ENCODE results near the gene KRT3. TPM values are rescaled to one million over a fixed set of nuclear protein-coding genes. Genes with fewer than 3 reads are reported as not detected.

The KRT3 gene
- total and polyA plus RNA-seq, 10 of the 15 experiments (the other 5 are each of a cell fraction or from before 2014, with no cell fraction given), result not detected

DNA sequence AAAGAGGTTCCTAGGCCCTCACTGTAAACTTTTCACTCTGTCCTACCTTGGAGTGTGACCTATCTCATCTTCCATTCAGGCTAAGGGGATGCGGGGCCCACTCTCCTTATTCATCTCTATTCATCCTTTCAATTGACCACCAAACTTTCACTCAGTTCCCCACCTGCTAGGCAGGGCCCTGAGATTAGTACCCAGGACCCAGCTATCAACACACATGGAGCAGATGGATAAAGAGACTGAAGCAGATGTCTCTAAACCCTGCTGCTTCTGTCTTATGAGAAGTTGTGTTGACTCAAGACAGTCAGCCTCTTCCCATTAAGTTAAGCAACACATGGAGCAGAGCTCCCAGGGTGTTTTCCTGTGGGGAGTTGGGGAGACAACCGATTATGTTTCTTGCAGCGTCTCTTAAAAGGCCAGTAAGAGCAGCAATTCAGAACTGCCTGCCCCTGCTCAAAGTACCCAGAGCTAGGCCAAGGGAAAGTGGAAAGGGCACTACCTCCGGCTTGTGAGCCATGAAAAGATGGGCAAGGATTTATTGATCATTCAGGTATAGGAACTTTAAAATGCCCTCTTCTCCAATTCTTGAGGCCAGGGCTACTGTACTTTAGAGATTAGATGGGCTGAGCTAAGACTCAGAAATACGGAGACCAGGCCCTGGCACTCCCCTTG, 29.4 kb downstream of the KRT3 start:
- TF ChIP-seq EGR1 (IDR thresholded peaks at IDR 0.05; ENCODE audit: borderline replicate concordance in 1 of 2, low read depth in 2 of 2, low read length in 2 of 2), result no peak
- TF ChIP-seq YY1 (IDR thresholded peaks at IDR 0.05; ENCODE audit: low read depth, low read length), result no peak
- TF ChIP-seq BCL11A (IDR thresholded peaks at IDR 0.05; ENCODE audit: low read depth, low read length), result no peak
- TF ChIP-seq, protein P1, sequence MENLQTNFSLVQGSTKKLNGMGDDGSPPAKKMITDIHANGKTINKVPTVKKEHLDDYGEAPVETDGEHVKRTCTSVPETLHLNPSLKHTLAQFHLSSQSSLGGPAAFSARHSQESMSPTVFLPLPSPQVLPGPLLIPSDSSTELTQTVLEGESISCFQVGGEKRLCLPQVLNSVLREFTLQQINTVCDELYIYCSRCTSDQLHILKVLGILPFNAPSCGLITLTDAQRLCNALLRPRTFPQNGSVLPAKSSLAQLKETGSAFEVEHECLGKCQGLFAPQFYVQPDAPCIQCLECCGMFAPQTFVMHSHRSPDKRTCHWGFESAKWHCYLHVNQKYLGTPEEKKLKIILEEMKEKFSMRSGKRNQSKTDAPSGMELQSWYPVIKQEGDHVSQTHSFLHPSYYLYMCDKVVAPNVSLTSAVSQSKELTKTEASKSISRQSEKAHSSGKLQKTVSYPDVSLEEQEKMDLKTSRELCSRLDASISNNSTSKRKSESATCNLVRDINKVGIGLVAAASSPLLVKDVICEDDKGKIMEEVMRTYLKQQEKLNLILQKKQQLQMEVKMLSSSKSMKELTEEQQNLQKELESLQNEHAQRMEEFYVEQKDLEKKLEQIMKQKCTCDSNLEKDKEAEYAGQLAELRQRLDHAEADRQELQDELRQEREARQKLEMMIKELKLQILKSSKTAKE (IDR thresholded peaks at IDR 0.05; ENCODE audit: low read depth, poor library complexity, severe bottlenecking), result no peak
- no peak for TF ChIP-seq MTA3 (IDR thresholded peaks at IDR 0.05; ENCODE audit: borderline replicate concordance, low read length)
- no peak for TF ChIP-seq RAD51 (IDR thresholded peaks at IDR 0.05)
- TF ChIP-seq MEF2B (IDR thresholded peaks at IDR 0.05; ENCODE audit: partially characterized antibody, poor library complexity, severe bottlenecking), result no peak
- TF ChIP-seq PAX8 (IDR thresholded peaks at IDR 0.05), result no peak
- no peak for TF ChIP-seq ZBED1 (IDR thresholded peaks at IDR 0.05; ENCODE audit: borderline replicate concordance)
- no peak for TF ChIP-seq HDGF (IDR thresholded peaks at IDR 0.05)
- no peak for TF ChIP-seq CBX3 (IDR thresholded peaks at IDR 0.05; ENCODE audit: borderline replicate concordance, low read depth)
- TF ChIP-seq RELA (IDR thresholded peaks at IDR 0.05; ENCODE audit: borderline replicate concordance, partially characterized antibody), result no peak
- TF ChIP-seq GABPA (IDR thresholded peaks at IDR 0.05; ENCODE audit: low read depth), result no peak
- TF ChIP-seq MXI1 (IDR thresholded peaks at IDR 0.05; ENCODE audit: low read depth, low read length), result no peak
- TF ChIP-seq YBX1 (IDR thresholded peaks at IDR 0.05), result no peak
- TF ChIP-seq, protein P2, sequence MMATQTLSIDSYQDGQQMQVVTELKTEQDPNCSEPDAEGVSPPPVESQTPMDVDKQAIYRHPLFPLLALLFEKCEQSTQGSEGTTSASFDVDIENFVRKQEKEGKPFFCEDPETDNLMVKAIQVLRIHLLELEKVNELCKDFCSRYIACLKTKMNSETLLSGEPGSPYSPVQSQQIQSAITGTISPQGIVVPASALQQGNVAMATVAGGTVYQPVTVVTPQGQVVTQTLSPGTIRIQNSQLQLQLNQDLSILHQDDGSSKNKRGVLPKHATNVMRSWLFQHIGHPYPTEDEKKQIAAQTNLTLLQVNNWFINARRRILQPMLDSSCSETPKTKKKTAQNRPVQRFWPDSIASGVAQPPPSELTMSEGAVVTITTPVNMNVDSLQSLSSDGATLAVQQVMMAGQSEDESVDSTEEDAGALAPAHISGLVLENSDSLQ (IDR thresholded peaks at IDR 0.05), result no peak
- TF ChIP-seq, protein P3, sequence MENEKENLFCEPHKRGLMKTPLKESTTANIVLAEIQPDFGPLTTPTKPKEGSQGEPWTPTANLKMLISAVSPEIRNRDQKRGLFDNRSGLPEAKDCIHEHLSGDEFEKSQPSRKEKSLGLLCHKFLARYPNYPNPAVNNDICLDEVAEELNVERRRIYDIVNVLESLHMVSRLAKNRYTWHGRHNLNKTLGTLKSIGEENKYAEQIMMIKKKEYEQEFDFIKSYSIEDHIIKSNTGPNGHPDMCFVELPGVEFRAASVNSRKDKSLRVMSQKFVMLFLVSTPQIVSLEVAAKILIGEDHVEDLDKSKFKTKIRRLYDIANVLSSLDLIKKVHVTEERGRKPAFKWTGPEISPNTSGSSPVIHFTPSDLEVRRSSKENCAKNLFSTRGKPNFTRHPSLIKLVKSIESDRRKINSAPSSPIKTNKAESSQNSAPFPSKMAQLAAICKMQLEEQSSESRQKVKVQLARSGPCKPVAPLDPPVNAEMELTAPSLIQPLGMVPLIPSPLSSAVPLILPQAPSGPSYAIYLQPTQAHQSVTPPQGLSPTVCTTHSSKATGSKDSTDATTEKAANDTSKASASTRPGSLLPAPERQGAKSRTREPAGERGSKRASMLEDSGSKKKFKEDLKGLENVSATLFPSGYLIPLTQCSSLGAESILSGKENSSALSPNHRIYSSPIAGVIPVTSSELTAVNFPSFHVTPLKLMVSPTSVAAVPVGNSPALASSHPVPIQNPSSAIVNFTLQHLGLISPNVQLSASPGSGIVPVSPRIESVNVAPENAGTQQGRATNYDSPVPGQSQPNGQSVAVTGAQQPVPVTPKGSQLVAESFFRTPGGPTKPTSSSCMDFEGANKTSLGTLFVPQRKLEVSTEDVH (IDR thresholded peaks at IDR 0.05; ENCODE audit: low read depth, partially characterized antibody), result no peak
- TF ChIP-seq STAT3 (IDR thresholded peaks at IDR 0.05; ENCODE audit: low read depth, low read length), result no peak
- no peaks in the 10 kb centered on the region for H3K36me3 ChIP-seq (ENCODE audit: control insufficient read depth in 2 of 2, insufficient read depth in 2 of 2, low read length in 1 of 2)
- WGBS (ENCODE audit: insufficient coverage, insufficient replicate concordance, low lambda C conversion rate, missing lambda C conversion rate), result 12% methylated on average over 5 of the region's 5 CpGs
- no peak overlapping the region for H3K4me3 ChIP-seq
- no peak overlapping the region for H3K4me2 ChIP-seq (ENCODE audit: control insufficient read depth, insufficient read depth)
- DNase-seq (ENCODE audit: low read depth, low spot score), result no peak
- no peaks in the 10 kb centered on the region for H3K79me2 ChIP-seq (ENCODE audit: control insufficient read depth, insufficient read depth, low read length)
- H3K27ac ChIP-seq (ENCODE audit: control insufficient read depth, insufficient read depth), result no peak overlapping the region
- H3K27me3 ChIP-seq (replicated peaks in 1 of 2; ENCODE audit: control insufficient read depth in 2 of 2, insufficient read depth in 2 of 2, low read length in 1 of 2), result peaks cover 0 to 3% of the 10 kb centered on the region in 2 experiments; a peak in 1 of 4 replicates
- no peaks in the 10 kb centered on the region for H3K4me1 ChIP-seq (ENCODE audit: control insufficient read depth, insufficient read depth, low read length)
- FAIRE-seq, result no peak
- no peaks in the 10 kb centered on the region; the same call in 2 of the 3 replicates for H3K9me3 ChIP-seq (replicated peaks; ENCODE audit: control insufficient read depth, insufficient read depth, low read length)
- no peaks in the 10 kb centered on the region for H4K20me1 ChIP-seq (ENCODE audit: control insufficient read depth, insufficient read depth)
- ChIA-PET CTCF (no interaction called here), RAD21 (ENCODE audit: unreplicated experiment) (no interaction called here), SMC1A (ENCODE audit: uncharacterized antibody, unreplicated experiment) (no interaction called here), POLR2A (no interaction called here)
- intact Hi-C loops (cut with micrococcal nuclease; ENCODE audit: unreplicated experiment), result no loop called here
- no peak overlapping the region for H2AFZ ChIP-seq (ENCODE audit: control insufficient read depth, low read depth, low read length)
- BruUV-seq (replicated peaks), result no TSS peak
- no peak overlapping the region for H3K9ac ChIP-seq (ENCODE audit: control insufficient read depth, insufficient read depth, low read length)
- in situ Hi-C loops (cut with MboI), result no loop called here
- no peak for ATAC-seq

Measured in GM12878 (cell line).